Tibial artery (tissue), 4 donors: ENCODE measurements around the gene SDCCAG8.

Experiments
- DNase-seq, 2 donors: peaks; one replicate each; pipeline ENCODE4 v3.0.0-alpha.2; 2019
- H3K27ac ChIP-seq, 2 donors: fragments of 200-600 bp; sonication (generic) in 1 of 2; 1 replicate in 1 of 2; 2 replicates in 1 of 2; pipeline ENCODE4 v1.5.1; 2018 to 2019; ENCODE audit warnings: mild to moderate bottlenecking in 1 of 2
- H3K27me3 ChIP-seq, 2 donors: fragments of 200-600 bp; sonication (generic) in 1 of 2; one replicate each; pipeline versions ENCODE4 v1.5.1 to v1.6.0; 2016 to 2019
- H3K36me3 ChIP-seq, 3 donors: fragments of 200-600 bp; sonication (generic) in 2 of 3; one replicate each; pipeline ENCODE4 v1.5.1; 2016 to 2019; ENCODE audit warnings: mild to moderate bottlenecking in 2 of 3
- H3K4me1 ChIP-seq, 4 donors: fragments of 200-600 bp; sonication (generic) in 2 of 4; 1 replicate in 3 of 4; 2 replicates in 1 of 4; pipeline ENCODE4 v1.5.1; 2016 to 2019
- H3K4me3 ChIP-seq, 2 donors: fragments of 200-600 bp; sonication (generic) in 1 of 2; 1 replicate in 1 of 2; 2 replicates in 1 of 2; pipeline ENCODE4 v1.5.1; 2018 to 2019; ENCODE audit warnings: mild to moderate bottlenecking in 2 of 2
- H3K9me3 ChIP-seq, 3 donors: fragments of 200-600 bp; sonication (generic) in 1 of 3; one replicate each; pipeline ENCODE4 v1.5.1; 2016 to 2019
- CTCF ChIP-seq, 2 experiments: fragments of 200-600 bp in 1 of 2; fragments of 450-650 bp in 1 of 2; IDR thresholded peaks; one replicate each; pipeline ENCODE4 v1.5.1; 2017 to 2019; ENCODE audit warnings: antibody characterized with exemption in 2 of 2, mild to moderate bottlenecking in 1 of 2, moderate library complexity in 1 of 2
- intact Hi-C: fragments of 100-400 bp; cut with DNase I; formaldehyde crosslinking; loops from one replicate; pipeline ENCODE4 v1.15.0; 2023; ENCODE audit warnings: low total_unique reads

Gene SDCCAG8

GRCh38 chr1:243218059-243218458 lies 37.8 kb upstream of the SDCCAG8 start:
- TF ChIP-seq CTCF (IDR thresholded peaks at IDR 0.05) = no peak
- intact Hi-C loops = no loop called here
- peaks cover 22 to 33% (median 28%) of the 10 kb centered on the region in 3 donors for H3K36me3 ChIP-seq
- no peak overlapping the region for H3K4me3 ChIP-seq
- no peaks in the 10 kb centered on the region for H3K27me3 ChIP-seq
- no peak for DNase-seq
- peaks cover 0 to 8% (median 2%) of the 10 kb centered on the region in 4 donors for H3K4me1 ChIP-seq
- H3K9me3 ChIP-seq = no peaks in the 10 kb centered on the region
- no peak overlapping the region for H3K27ac ChIP-seq

GRCh38 chr1:243227622-243228021 lies 28.2 kb upstream of the SDCCAG8 start:
- Histone ChIP-seq H3K27me3 (no peaks in the 10 kb centered on the region), H3K9me3 (peaks cover 0 to 27% (median 15%) of the 10 kb centered on the region in 3 donors), H3K36me3 (peaks cover 9 to 31% (median 9%) of the 10 kb centered on the region in 3 donors), H3K4me3 (no peak overlapping the region), H3K27ac (no peak overlapping the region), H3K4me1 (peaks cover 0 to 9% (median 0%) of the 10 kb centered on the region in 4 donors)
- intact Hi-C loops = no loop called here
- no peak for DNase-seq
- no peak for TF ChIP-seq CTCF (IDR thresholded peaks at IDR 0.05)

GRCh38 chr1:243229526-243229925 lies 26.3 kb upstream of the SDCCAG8 start:
- intact Hi-C loops = no loop called here
- TF ChIP-seq CTCF (IDR thresholded peaks at IDR 0.05) = no peak
- peaks cover 0 to 9% (median 0%) of the 10 kb centered on the region in 4 donors for H3K4me1 ChIP-seq
- no peak overlapping the region for H3K4me3 ChIP-seq
- H3K36me3 ChIP-seq = peaks cover 6 to 15% (median 9%) of the 10 kb centered on the region in 3 donors
- peaks cover 0 to 28% (median 15%) of the 10 kb centered on the region in 3 donors for H3K9me3 ChIP-seq
- H3K27me3 ChIP-seq = no peaks in the 10 kb centered on the region
- H3K27ac ChIP-seq = no peak overlapping the region
- DNase-seq = no peak

GRCh38 chr1:243230914-243231313 lies 24.9 kb upstream of the SDCCAG8 start:
- H3K4me3 ChIP-seq = no peak overlapping the region
- H3K36me3 ChIP-seq = peaks cover 6 to 14% (median 9%) of the 10 kb centered on the region in 3 donors
- H3K9me3 ChIP-seq = peaks cover 0 to 28% (median 15%) of the 10 kb centered on the region in 3 donors
- H3K27me3 ChIP-seq = no peaks in the 10 kb centered on the region
- H3K4me1 ChIP-seq = peaks cover 0 to 12% (median 3%) of the 10 kb centered on the region in 4 donors
- no peak overlapping the region for H3K27ac ChIP-seq
- no peak for TF ChIP-seq CTCF (IDR thresholded peaks at IDR 0.05)
- no peak for DNase-seq
- intact Hi-C loops = no loop called here

GRCh38 chr1:243233908-243234307 lies 21.9 kb upstream of the SDCCAG8 start:
- intact Hi-C loops = no loop called here
- peaks cover 6 to 14% (median 9%) of the 10 kb centered on the region in 3 donors for H3K36me3 ChIP-seq
- H3K27me3 ChIP-seq = no peaks in the 10 kb centered on the region
- DNase-seq = no peak
- peaks cover 0 to 28% (median 15%) of the 10 kb centered on the region in 3 donors for H3K9me3 ChIP-seq
- no peak for TF ChIP-seq CTCF (IDR thresholded peaks at IDR 0.05)
- no peak overlapping the region for H3K27ac ChIP-seq
- no peak overlapping the region for H3K4me3 ChIP-seq
- H3K4me1 ChIP-seq = peaks cover 0 to 21% (median 8%) of the 10 kb centered on the region in 4 donors
